ENCODE results near the gene FAM169A.
"Not testable (repeated sequence)": the region's sequence is repeated elsewhere in the genome, so short reads cannot be mapped to it uniquely, and the experiment has no call there.

The FAM169A gene

GRCh38 chr5:74863726-74864125 is 2.5 kb downstream of the FAM169A start:
- Histone ChIP-seq H3K4me3 (ENCODE audit: low read length) (no peak overlapping the region), H3K9me2 (replicated peaks; ENCODE audit: control insufficient read depth, low read length) (no peaks in the 10 kb centered on the region), H3K4me1 (ENCODE audit: control insufficient read depth, low read length) (no peaks in the 10 kb centered on the region), H3K27ac (ENCODE audit: low read depth, low read length) (no peak overlapping the region), H3K4me2 (ENCODE audit: low read length) (no peak overlapping the region), H3K9me3 (ENCODE audit: control insufficient read depth, insufficient read depth, low read length) (0 out of 2 replicates have a peak, but pooled peaks cover 4% of the 10 kb centered on the region), H3K36me3 (ENCODE audit: control insufficient read depth, low read length) (no peaks in the 10 kb centered on the region), H3K79me2 (ENCODE audit: control insufficient read depth, low read length) (no peaks in the 10 kb centered on the region), H3F3A (ENCODE audit: control insufficient read depth, insufficient read depth) (no peaks in the 10 kb centered on the region), H4K20me1 (ENCODE audit: control insufficient read depth, insufficient read depth, low read depth, low read length) (no peaks in the 10 kb centered on the region), H3K27me3 (ENCODE audit: control insufficient read depth, low read length) (peaks cover 4% of the 10 kb centered on the region; the same call in 1 of the 2 replicates)
- TF ChIP-seq EZH2phosphoT487 (IDR thresholded peaks at IDR 0.05; ENCODE audit: borderline replicate concordance, low read length) (no peak), CTCF (IDR thresholded peaks at IDR 0.05; ENCODE audit: low read depth, low read length, poor library complexity, severe bottlenecking) (no peak)

DNA sequence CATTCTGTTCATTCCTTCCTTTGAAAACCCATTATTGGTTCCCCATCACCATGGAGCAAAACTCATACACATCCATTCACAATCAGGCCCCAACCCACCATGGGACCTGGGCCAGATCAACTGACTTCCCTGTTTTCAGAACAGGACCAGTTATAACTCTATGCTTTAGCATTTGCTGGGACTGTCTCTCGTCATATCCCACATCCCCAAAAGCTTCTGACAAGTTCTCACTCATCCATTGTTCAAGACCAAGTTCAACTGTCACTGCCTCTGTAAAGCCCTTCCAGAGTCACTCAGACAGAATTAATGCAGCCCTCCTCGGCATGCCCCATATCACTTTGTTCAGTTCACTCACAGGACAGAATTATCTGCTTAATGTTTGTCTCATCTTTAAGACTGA is 4.0 kb downstream of the FAM169A start:
- Histone ChIP-seq H3K4me3 (ENCODE audit: low read length) (no peak overlapping the region), H3K4me2 (ENCODE audit: low read length) (no peak overlapping the region), H3K4me1 (ENCODE audit: control insufficient read depth, low read length) (no peaks in the 10 kb centered on the region), H3K9me3 (ENCODE audit: control insufficient read depth, insufficient read depth, low read length) (0 out of 2 replicates have a peak, but pooled peaks cover 4% of the 10 kb centered on the region), H3K27me3 (ENCODE audit: control insufficient read depth, low read length) (peaks cover 3% of the 10 kb centered on the region; the same call in 1 of the 2 replicates), H3K79me2 (ENCODE audit: control insufficient read depth, low read length) (no peaks in the 10 kb centered on the region), H3K9me2 (replicated peaks; ENCODE audit: control insufficient read depth, low read length) (no peaks in the 10 kb centered on the region), H3F3A (ENCODE audit: control insufficient read depth, insufficient read depth) (no peaks in the 10 kb centered on the region), H3K36me3 (ENCODE audit: control insufficient read depth, low read length) (no peaks in the 10 kb centered on the region), H3K27ac (ENCODE audit: low read depth, low read length) (no peak overlapping the region), H4K20me1 (ENCODE audit: control insufficient read depth, insufficient read depth, low read depth, low read length) (no peaks in the 10 kb centered on the region)
- TF ChIP-seq EZH2phosphoT487 (IDR thresholded peaks at IDR 0.05; ENCODE audit: borderline replicate concordance, low read length) (no peak), CTCF (IDR thresholded peaks at IDR 0.05; ENCODE audit: low read depth, low read length, poor library complexity, severe bottlenecking) (no peak)

GRCh38 chr5:74856975-74857374 is 9.2 kb downstream of the FAM169A start:
- H3F3A ChIP-seq (ENCODE audit: control insufficient read depth, insufficient read depth); H3K4me2 ChIP-seq (ENCODE audit: low read length); H3K9me3 ChIP-seq (ENCODE audit: control insufficient read depth, insufficient read depth, low read length); H3K36me3 ChIP-seq (ENCODE audit: control insufficient read depth, low read length); H3K4me3 ChIP-seq (ENCODE audit: low read length); H4K20me1 ChIP-seq (ENCODE audit: control insufficient read depth, insufficient read depth, low read depth, low read length); H3K4me1 ChIP-seq (ENCODE audit: control insufficient read depth, low read length); H3K9me2 ChIP-seq (replicated peaks; ENCODE audit: control insufficient read depth, low read length); H3K27me3 ChIP-seq (ENCODE audit: control insufficient read depth, low read length); H3K79me2 ChIP-seq (ENCODE audit: control insufficient read depth, low read length); H3K27ac ChIP-seq (ENCODE audit: low read depth, low read length): not testable (repeated sequence)

DNA sequence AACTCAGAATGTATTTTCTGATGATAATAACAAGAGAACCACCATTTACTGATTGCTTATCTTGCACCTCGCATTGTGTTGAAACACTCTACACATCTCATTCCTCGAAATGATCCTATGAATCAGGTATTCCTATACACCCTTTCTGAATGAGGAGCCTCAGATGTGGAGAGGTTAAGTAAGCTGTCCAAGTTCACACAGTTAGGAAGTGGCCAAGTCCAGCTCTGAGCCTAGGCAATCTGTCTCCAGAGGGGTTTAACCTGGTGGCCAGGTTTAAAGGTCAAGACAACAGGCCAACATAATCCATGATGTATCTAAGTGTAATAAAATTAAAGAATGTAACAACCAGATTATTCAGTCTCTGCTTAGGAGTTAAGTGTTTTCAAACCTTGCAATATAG is 12.9 kb downstream of the FAM169A start:
- Histone ChIP-seq H3F3A (ENCODE audit: control insufficient read depth, insufficient read depth) (no peaks in the 10 kb centered on the region), H3K4me1 (ENCODE audit: control insufficient read depth, low read length) (no peaks in the 10 kb centered on the region), H3K79me2 (ENCODE audit: control insufficient read depth, low read length) (no peaks in the 10 kb centered on the region), H3K4me3 (ENCODE audit: low read length) (no peak overlapping the region), H3K27ac (ENCODE audit: low read depth, low read length) (no peak overlapping the region), H3K4me2 (ENCODE audit: low read length) (no peak overlapping the region), H4K20me1 (ENCODE audit: control insufficient read depth, insufficient read depth, low read depth, low read length) (no peaks in the 10 kb centered on the region), H3K27me3 (ENCODE audit: control insufficient read depth, low read length) (no peaks in the 10 kb centered on the region), H3K9me3 (ENCODE audit: control insufficient read depth, insufficient read depth, low read length) (no peaks in the 10 kb centered on the region), H3K36me3 (ENCODE audit: control insufficient read depth, low read length) (no peaks in the 10 kb centered on the region), H3K9me2 (replicated peaks; ENCODE audit: control insufficient read depth, low read length) (no peaks in the 10 kb centered on the region)
- TF ChIP-seq CTCF (IDR thresholded peaks at IDR 0.05; ENCODE audit: low read depth, low read length, poor library complexity, severe bottlenecking) (no peak), EZH2phosphoT487 (IDR thresholded peaks at IDR 0.05; ENCODE audit: borderline replicate concordance, low read length) (no peak)

All from DOHH2 (cell line).